ENCODE data around the gene GYPC.

GYPC gene

GRCh38 chr2:126719191-126719832 is 63.4 kb downstream of the GYPC start:
- H3K27ac ChIP-seq (ENCODE audit: poor library complexity, severe bottlenecking): no peak overlapping the region
- H3K4me1 ChIP-seq (ENCODE audit: insufficient read depth, poor library complexity, severe bottlenecking): no peaks in the 10 kb centered on the region
- no peak for ATAC-seq (ENCODE audit: low read depth)
- no peaks in the 10 kb centered on the region for H3K36me3 ChIP-seq (ENCODE audit: low read depth)
- H3K9me3 ChIP-seq (ENCODE audit: severe bottlenecking): no peaks in the 10 kb centered on the region
- DNase-seq (ENCODE audit: low spot score): no peak
- no peaks in the 10 kb centered on the region for H3K27me3 ChIP-seq (ENCODE audit: insufficient read depth, poor library complexity, severe bottlenecking)
- H3K4me3 ChIP-seq (ENCODE audit: severe bottlenecking): no peak overlapping the region
- no peak for TF ChIP-seq CTCF (IDR thresholded peaks at IDR 0.05; ENCODE audit: poor library complexity, severe bottlenecking)

GRCh38 chr2:126719833-126720351 is 63.9 kb downstream of the GYPC start:
- DNase-seq (ENCODE audit: low spot score): no peak
- Histone ChIP-seq H3K36me3 (ENCODE audit: low read depth) (no peaks in the 10 kb centered on the region), H3K27ac (ENCODE audit: poor library complexity, severe bottlenecking) (no peak overlapping the region), H3K4me3 (ENCODE audit: severe bottlenecking) (no peak overlapping the region), H3K27me3 (ENCODE audit: insufficient read depth, poor library complexity, severe bottlenecking) (no peaks in the 10 kb centered on the region), H3K4me1 (ENCODE audit: insufficient read depth, poor library complexity, severe bottlenecking) (no peaks in the 10 kb centered on the region), H3K9me3 (ENCODE audit: severe bottlenecking) (no peaks in the 10 kb centered on the region)
- TF ChIP-seq CTCF (IDR thresholded peaks at IDR 0.05; ENCODE audit: poor library complexity, severe bottlenecking): no peak
- ATAC-seq (ENCODE audit: low read depth): no peak

GRCh38 chr2:126720638-126721037 is 64.7 kb downstream of the GYPC start:
- no peak overlapping the region for H3K27ac ChIP-seq (ENCODE audit: poor library complexity, severe bottlenecking)
- no peaks in the 10 kb centered on the region for H3K36me3 ChIP-seq (ENCODE audit: low read depth)
- TF ChIP-seq CTCF (IDR thresholded peaks at IDR 0.05; ENCODE audit: poor library complexity, severe bottlenecking): no peak
- no peak for DNase-seq (ENCODE audit: low spot score)
- no peaks in the 10 kb centered on the region for H3K27me3 ChIP-seq (ENCODE audit: insufficient read depth, poor library complexity, severe bottlenecking)
- no peaks in the 10 kb centered on the region for H3K4me1 ChIP-seq (ENCODE audit: insufficient read depth, poor library complexity, severe bottlenecking)
- no peak for ATAC-seq (ENCODE audit: low read depth)
- no peak overlapping the region for H3K4me3 ChIP-seq (ENCODE audit: severe bottlenecking)
- no peaks in the 10 kb centered on the region for H3K9me3 ChIP-seq (ENCODE audit: severe bottlenecking)

GRCh38 chr2:126722081-126722480 is 66.1 kb downstream of the GYPC start:
- Histone ChIP-seq H3K4me1 (ENCODE audit: insufficient read depth, poor library complexity, severe bottlenecking) (no peaks in the 10 kb centered on the region), H3K4me3 (ENCODE audit: severe bottlenecking) (no peak overlapping the region), H3K36me3 (ENCODE audit: low read depth) (no peaks in the 10 kb centered on the region), H3K27me3 (ENCODE audit: insufficient read depth, poor library complexity, severe bottlenecking) (peaks cover 4% of the 10 kb centered on the region), H3K9me3 (ENCODE audit: severe bottlenecking) (no peaks in the 10 kb centered on the region), H3K27ac (ENCODE audit: poor library complexity, severe bottlenecking) (no peak overlapping the region)
- DNase-seq (ENCODE audit: low spot score) (no peak), ATAC-seq (ENCODE audit: low read depth) (no peak)
- no peak for TF ChIP-seq CTCF (IDR thresholded peaks at IDR 0.05; ENCODE audit: poor library complexity, severe bottlenecking)

GRCh38 chr2:126722546-126722945 is 66.6 kb downstream of the GYPC start:
- H3K36me3 ChIP-seq (ENCODE audit: low read depth): no peaks in the 10 kb centered on the region
- TF ChIP-seq CTCF (IDR thresholded peaks at IDR 0.05; ENCODE audit: poor library complexity, severe bottlenecking): no peak
- no peaks in the 10 kb centered on the region for H3K9me3 ChIP-seq (ENCODE audit: severe bottlenecking)
- H3K4me3 ChIP-seq (ENCODE audit: severe bottlenecking): no peak overlapping the region
- H3K4me1 ChIP-seq (ENCODE audit: insufficient read depth, poor library complexity, severe bottlenecking): no peaks in the 10 kb centered on the region
- no peak overlapping the region for H3K27ac ChIP-seq (ENCODE audit: poor library complexity, severe bottlenecking)
- H3K27me3 ChIP-seq (ENCODE audit: insufficient read depth, poor library complexity, severe bottlenecking): peaks cover 4% of the 10 kb centered on the region
- DNase-seq (ENCODE audit: low spot score) (no peak), ATAC-seq (ENCODE audit: low read depth) (no peak)

Measured in RWPE2 (cell line).